ENCODE results near the gene EXOSC2.
"Not testable (repeated sequence)": the region's sequence is repeated elsewhere in the genome, so short reads cannot be mapped to it uniquely, and the experiment has no call there.

Gene EXOSC2

DNA sequence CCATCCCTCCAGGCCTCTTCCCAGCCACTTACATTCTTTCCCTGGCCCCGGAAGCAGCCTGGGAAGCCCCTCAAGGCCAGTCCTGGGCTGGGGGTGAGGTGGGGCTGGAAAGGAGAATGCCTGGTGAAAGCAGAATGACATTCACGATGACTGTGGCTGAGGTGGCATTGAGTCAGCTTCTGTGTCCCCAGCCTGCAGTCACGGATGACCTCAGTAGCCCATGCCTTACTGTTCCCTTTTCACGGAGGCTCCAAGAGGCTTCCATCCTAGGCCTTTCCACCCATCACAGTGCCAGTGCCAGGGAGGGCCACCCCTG is 26.5 kb upstream of the EXOSC2 start:
- DNase-seq (ENCODE audit: low read depth in 1 of 2, low spot score in 1 of 2), result no peak

DNA sequence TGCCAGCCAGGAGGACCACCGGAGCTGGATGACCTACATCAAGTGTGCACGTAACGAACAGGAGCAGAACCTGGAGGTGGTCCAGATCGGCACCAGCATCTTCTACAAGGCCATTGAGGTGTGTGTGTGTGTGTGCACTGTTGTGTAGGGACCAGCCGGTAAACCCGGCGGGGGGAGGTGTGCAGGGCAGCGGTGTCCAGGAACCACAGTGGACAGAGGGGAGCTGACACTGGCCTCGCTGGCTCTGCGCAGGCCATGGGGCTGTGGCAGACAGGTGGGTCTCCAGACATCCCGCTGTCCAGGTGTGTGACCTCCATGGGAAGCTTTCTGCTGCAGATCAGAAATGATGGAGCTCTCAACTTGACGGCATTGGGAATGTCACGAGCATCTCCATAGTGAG is 25.4 kb upstream of the EXOSC2 start:
- DNase-seq (ENCODE audit: low read depth in 1 of 2, low spot score in 1 of 2), result no peak

DNA sequence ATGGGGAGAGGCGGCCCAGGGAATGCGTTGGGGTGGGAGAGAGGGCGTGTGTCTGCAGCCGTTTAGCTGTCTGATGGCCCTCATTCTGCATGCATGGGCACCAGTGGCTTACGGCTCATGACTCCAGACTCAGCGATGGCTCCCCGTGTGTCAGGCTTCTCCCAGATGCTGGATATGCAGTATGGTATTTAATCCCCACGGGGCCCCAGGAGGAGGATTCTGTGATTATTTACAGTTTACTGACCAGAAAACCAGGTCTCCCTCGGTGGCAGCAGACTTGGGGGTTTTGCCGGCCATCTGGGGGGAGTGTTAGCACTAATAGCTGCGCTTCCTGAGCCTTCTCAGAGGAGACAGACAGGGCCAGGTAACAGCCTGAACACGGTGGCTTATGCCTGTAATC is 24.9 kb upstream of the EXOSC2 start:
- DNase-seq (ENCODE audit: low read depth in 1 of 2, low spot score in 1 of 2), result no peak

DNA sequence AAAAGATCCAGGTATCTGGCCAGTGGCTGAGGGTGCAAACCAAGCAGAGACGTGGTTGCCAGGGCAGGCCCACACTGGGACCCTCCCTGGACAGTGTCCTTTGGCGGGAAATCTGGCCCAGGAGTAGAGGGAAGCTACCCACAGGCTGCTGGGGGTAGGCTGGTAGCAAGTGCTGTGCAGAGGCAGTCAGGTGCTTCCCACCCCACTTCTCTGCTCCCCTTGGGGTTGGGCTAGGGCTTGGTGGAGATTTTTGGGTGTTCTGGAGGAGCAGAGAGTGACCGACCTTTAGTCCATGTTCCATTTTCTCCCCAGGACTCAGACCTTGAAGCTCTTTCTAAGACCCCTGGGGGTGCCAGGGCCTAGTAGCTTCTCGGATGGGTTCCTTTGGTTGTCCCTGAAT is 23.6 kb upstream of the EXOSC2 start:
- DNase-seq (ENCODE audit: low read depth in 1 of 2, low spot score in 1 of 2), result no peak

DNA sequence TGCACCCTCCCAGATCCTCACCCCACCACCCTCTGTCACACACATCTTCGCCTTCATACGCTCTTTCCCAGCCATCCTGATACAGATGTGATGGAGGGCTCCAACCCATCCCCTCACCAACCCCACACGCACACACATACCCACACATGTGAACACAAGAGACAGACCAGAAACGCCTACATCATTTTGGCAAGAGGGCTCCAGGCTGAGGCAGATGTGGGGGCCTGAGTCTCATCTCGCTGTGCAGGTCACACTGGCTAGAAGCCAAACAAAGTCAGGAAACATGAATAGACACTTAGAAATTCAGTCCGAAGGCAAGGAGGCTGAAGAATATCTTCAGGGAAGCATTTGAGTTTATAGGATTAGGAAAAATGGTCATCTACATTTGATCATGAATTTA is 22.9 kb upstream of the EXOSC2 start:
- no peak for DNase-seq (ENCODE audit: low read depth in 1 of 2, low spot score in 1 of 2)

DNA sequence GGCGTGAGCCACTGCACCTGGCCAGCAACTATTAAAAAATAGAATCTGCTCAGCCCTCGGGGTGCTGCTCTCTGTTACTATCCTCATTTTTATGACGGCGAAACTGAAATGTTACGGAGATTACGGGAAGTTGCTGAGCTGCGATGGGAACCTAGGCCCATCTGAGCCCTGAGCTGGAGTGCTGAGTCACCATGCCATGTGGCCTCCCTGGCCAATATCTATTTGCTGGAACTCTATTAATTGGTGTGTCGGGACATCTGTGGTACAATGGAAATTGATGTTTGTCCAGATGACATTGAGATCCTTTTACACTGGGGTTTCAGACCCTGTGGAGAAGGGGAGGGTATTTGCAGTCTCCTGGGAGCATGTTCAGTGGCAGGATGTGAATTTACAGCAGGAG is 21.1 kb upstream of the EXOSC2 start:
- DNase-seq (ENCODE audit: low read depth in 1 of 2, low spot score in 1 of 2), result no peak

DNA sequence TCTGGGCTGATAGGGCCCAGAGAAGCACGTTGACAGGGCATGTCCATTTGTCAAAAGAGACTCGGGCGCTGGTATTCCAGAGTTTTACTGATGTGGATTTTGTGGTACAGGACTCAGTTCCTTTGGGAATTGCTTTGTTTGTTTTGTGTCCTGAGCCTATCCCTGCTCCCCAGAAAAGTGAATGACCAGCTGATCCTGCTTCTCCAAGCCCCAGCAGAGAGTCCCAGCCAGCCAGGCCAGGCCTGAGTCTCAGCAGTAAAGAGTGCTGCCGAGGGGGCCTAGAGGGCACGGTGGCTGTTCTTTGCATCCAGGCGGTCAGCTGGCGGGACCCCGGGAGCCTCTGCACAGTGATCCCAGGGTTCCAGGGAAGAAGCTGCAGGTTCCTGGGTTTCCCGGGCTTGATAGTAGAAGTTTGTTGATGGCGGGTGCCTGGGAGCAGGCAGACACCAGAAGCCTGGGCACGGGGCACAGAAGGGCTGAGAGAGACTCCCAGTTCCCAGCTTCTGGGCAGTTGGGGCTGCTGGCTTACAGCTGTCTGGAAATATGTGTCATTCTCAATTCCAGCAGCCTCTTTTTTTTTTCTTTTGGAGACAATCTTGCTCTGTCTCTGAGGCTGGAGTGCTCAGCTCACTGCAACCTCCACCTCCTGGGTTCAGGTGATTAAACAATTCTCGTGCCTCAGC is 20.5 kb upstream of the EXOSC2 start:
- DNase-seq (ENCODE audit: low read depth in 1 of 2, low spot score in 1 of 2), result no peak

DNA sequence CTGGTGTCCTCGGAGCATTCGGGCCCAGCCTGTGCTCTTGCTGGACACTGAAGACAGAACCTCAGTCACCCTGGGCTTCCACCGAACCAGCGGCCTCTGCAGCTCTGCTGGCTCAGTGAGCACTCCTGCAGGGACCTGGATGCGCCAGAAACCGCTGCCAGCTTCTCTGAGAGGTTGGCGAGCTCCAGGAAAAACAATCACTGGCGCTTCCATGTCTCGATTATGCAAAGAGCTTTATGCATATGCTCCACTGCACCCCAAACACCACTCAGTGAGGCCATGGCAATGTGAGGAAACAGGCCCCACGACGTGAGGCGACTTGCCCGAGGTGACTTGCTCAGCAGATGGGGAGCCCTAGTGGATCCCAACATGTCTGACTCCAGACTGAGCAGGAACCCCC is 18.2 kb upstream of the EXOSC2 start:
- DNase-seq (ENCODE audit: low read depth in 1 of 2, low spot score in 1 of 2), result no peak

DNA sequence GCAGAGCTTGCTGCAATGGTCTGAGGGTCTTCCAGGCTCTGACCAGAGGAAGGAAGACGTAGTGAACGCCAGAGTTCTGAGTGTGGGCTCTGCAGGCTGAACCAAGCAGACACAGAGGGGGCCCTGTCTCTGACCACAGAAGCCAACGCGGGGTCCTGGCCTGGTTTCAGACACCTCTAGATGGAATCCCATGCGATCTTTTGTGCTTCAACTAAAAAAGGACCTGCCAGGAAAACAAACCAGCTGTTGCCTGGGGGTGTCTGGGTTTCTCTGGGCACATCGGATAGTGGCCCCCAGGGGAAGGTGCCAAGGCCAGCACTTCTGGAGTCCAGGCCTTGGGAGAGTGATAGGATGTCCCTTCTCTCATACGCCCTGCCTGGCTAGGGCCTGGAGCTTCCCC is 16.3 kb upstream of the EXOSC2 start:
- DNase-seq (ENCODE audit: low read depth in 1 of 2, low spot score in 1 of 2), result no peak

DNA sequence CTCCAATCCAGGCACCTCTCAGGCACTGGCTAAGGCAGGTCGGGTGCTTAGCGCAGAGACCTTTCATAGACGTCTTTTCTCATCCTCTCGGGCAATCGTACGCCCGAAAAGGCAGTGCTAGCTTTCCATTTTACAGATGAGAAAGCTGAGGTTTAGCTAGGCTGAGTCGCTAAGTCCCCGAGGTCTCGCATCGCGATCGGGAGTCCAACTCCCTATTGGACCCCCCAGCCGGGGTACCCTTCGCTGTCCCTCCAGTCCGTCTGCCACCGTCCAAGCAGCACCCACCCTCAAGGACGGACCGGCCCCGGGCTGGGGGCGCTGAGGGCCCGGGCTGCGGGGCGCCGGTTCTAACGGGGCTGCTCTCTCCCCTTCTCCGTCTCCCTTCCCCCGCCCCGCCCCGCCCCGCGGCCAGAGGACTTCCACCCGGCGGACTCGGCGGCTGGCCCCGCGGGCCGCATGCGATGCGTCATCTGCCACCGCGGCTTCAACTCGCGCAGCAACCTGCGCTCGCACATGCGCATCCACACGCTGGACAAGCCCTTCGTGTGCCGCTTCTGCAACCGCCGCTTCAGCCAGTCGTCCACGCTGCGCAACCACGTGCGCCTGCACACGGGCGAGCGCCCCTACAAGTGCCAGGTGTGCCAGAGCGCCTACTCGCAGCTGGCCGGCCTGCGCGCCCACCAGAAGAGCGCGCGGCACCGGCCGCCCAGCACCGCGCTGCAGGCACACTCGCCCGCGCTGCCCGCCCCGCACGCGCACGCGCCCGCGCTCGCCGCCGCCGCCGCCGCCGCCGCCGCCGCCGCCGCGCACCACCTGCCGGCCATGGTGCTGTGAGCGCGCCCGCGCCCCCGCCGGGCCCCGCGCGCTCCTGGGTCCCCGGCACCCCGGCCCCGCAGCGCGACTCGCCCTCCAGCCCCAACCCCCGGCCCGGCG is 12.5 kb upstream of the EXOSC2 start:
- peak in 1 of 2 donors; percentile 38 for DNase-seq (ENCODE audit: low read depth in 1 of 2, low spot score in 1 of 2)

DNA sequence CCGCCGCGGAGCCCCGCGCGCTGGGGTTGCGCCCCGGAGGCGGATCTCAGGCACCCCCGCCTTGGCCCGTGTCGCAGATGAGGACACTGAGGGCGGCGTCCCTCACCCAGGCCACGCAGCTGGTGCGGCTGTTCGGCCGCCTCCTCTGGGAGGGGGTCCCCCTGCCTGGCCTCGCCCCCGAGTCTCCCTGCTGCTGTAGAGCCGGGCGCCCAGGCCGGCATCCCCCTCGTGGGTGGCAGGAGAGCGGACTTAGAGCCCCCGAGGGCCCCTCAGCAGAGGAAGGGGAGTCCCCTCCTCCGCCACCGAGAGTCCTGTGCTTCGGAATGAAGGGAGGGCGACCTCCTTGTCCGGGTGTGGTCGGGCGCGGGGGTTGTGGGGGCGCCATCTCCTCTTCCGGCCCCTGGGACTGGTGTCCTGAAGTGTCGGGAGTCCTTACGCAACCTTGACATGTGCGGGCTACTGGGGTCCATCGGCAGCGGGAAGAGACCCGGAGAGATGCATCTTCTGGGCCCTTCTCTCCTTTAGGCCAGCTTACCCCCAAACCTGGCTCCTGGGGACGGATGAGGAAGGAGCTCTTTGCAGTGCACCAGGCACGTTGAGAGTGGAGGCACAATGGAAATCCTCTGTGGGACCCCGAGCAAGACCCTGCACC is 11.7 kb upstream of the EXOSC2 start:
- no peak for DNase-seq (ENCODE audit: low read depth in 1 of 2, low spot score in 1 of 2)

DNA sequence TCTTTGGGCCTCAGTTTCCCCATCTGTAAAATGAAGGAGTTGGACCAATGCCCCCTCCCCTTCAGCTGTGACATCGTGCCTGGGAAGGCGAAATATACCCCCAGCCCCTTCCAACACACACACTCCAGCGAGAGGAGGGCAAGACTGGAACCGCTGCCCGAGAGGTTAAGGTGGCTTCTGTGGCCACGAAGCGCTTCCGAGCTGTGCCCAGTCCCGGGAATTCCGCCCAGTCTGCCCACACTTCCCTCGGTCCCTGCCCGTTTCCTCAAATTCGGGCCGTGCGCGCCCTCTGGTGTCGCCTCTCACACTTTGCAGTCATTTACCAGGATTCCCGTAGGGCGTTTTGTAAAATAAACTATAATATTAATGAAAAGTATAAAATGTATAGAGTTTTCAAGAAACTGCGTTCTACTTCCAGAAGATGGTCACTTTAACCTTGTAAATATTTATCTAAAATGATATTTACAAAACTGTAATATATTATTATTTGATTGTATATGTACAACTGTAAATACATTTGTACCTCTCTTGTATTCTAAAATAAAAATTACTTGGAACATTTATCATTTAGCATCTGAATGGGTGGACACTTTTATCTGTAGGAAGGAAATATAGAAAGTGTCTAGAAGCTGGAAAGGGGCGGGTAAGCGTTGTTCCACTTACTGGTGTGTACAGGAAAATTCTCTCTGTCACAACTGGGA is 11.0 kb upstream of the EXOSC2 start:
- peak in 1 of 2 donors; percentile 46 for DNase-seq (ENCODE audit: low read depth in 1 of 2, low spot score in 1 of 2)

DNA sequence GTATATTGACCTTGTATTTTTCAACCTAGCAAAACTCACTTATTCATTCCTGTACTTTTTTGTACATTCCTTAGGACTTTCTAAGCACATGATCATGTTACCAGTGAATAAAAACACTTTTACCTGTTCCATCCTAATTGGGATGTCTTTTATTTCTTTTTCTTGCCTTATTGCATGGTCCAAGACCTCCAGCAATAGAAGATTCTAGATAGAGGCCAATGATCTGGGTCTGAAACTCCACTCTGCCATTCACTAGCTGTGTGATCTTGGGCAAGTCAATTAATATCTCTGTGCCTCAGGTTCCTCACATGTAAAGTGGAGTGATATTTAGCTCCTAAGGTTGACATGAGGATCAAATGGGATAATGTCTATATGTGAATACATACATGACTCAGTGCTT is 8.5 kb upstream of the EXOSC2 start:
- no peak for DNase-seq (ENCODE audit: low read depth in 1 of 2, low spot score in 1 of 2)

DNA sequence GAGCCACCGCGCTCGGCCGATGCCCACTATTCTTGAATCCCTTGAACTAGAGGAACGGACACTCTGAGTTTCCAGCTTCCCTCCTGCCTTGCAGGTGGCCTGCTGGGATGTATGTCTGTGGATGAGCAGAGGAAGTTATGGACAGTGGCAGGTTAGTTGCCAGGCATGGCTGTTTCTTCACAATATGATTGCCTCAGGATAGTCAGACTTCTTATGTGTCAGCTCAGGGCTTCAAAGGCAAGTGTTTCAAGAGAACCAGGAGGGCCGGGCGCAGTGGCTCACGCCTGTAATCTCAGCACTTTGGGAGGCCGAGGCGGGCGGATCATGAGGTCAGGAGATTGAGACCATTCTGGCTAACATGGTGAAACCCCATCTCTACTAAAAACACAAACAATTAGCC is 7.6 kb upstream of the EXOSC2 start:
- not testable (repeated sequence) for DNase-seq (ENCODE audit: low read depth in 1 of 2, low spot score in 1 of 2)

DNA sequence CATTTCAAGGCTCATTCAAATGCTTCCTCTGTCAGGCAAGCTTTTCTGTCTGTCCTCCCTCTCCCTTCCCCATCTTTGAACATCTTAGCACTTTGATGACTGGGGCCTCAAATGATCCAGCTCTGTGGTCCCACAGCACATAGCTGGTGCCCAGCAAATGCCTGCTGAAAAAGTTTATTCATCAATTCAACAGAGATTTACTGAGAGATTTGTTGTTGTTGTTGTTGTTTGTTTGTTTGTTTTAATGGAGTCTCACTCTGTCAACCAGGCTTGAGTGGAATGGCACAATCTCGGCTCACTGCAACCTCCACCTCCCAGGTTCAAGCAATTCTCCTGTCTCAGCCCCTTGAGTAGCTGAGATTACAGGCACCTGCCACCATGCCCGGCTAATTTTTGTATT is 6.0 kb upstream of the EXOSC2 start:
- no peak for DNase-seq (ENCODE audit: low read depth in 1 of 2, low spot score in 1 of 2)

DNA sequence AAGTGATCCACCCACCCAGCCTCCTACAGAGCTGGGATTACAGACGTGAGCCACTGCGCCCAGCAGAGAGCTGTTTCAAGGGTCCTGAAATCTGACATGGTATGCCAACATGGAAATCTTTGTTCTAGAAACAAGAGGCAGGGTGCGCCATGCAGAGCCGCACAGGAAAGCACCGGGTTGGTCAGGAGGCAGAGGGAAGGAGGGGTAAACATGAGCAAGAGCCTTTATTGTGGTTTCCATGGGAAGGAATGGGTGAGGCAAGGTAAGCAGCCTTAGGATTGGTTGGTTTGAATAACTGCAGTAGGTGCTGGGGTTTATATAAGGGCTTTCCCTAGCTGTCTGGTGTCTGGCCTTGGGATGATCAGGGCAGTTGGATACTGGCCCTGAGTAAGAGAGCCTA is 5.5 kb upstream of the EXOSC2 start:
- no peak for DNase-seq (ENCODE audit: low read depth in 1 of 2, low spot score in 1 of 2)

DNA sequence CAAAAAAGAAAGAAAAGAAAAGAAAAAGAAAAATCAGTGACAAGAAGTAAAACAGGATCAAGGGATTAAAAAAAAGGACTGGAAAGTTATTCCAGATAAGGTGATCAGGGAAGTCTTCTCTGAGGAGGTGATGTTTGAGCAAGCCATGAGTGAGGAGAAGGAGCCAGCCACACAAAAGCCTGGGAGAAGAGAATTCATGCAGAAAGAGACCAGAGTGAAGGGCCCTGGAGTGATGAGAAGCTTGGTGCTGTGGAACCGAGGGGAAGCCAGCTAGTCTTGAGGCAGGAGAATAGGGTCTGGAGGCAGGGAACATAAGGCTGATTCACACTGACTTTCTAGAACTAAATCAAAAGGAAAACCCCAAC is 4.0 kb upstream of the EXOSC2 start:
- no peak for DNase-seq (ENCODE audit: low read depth in 1 of 2, low spot score in 1 of 2)

DNA sequence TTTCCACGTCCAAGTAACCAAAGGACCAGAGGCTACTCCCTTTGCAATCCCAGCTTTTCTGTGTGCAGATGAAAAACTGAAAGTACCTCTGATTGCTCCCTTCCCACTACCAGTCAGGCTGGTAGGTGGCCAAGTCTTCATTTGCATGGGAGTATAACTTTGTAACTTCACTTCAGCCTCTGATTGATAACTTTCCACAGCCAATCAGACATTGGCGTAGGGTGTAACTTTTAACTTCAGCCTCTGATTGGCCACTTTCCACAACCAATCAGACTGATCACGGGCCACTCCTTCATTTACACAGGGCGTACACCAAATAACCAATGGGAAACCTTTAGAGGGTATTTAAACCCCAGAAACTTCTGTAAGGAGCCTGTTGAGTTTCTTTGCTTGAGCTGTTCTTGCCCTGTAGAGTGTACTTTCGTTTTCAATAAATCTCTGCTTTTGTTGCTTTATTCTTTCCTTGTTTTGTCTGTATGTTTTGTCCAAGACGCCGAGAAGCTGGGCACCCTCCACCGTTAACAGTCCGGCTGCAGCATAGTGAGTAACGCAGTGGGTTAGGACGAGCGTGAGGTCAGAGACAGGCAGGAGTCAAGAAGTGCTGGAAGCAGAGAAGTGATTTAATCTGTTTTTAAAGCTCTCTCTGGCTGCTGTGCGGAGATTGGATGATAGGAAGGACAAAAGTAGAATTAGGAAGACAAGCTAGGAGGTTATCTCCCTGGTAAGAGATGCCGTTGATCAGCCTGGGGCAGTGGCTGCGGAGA is 3.5 kb upstream of the EXOSC2 start:
- no peak for DNase-seq (ENCODE audit: low read depth in 1 of 2, low spot score in 1 of 2)

DNA sequence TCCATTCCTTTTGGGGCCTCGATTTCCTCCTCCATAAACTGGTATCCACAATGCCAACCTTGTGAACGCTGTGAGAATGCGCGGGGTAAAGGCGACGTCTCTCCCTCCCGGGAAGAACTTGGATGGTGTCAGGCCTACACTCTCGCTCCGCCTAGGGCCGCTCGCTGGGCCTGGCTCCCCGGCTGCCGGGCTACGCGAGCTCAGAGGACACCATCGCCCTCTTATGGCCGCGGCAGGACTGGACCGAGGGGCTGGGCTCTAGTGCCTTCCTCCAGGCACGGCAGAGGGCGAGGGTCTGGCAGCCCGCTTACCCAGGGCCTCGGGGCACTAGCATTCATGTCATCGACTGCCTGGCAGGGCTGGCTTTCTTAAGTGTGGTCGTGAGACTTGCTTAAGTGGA is 1.3 kb upstream of the EXOSC2 start:
- DNase-seq (ENCODE audit: low read depth in 1 of 2, low spot score in 1 of 2), result no peak

DNA sequence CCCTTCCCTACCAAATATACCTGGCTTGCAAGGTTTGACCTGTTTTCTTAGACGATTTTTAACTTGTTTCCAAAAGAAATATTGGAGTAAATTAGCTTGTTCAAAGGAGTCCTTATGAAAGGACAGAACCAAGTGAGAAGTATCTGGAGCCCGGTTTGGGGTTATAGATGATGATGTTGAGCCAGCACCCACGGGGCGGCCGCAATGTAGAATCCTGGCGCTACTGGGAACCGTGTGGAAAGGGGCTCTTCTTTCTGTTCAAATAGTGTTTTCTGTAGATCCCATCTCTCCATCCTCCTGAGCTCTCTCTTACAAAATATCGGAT is 517 bp upstream of the EXOSC2 start:
- DNase-seq (ENCODE audit: low read depth in 1 of 2, low spot score in 1 of 2), result no peak

DNA sequence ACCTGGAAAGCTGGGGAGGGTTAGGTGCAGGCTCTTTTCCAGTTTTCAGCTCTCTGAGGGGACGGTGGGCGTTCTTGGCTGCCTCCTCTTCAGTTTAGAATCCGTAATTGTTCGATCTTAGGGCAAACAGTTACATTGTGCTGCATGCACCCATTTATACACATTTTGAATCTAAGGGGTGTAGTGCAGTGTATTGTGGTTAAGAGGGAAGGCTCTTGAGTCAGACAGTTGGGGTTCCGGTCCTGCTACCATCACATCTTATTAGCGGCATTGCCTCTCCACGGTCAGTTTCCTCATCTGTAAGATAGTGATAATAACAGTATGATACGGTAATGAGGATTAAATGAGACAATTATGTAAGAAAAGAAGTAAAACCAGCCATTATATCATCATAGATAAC is 625 bp downstream of the EXOSC2 start:
- no peak for DNase-seq (ENCODE audit: low read depth in 1 of 2, low spot score in 1 of 2)
